Measurements from ENCODE around the gene TIMP3.

- no peak for TF ChIP-seq POLR2AphosphoS5 (IDR thresholded peaks at IDR 0.05; ENCODE audit: low read depth, low read length)
- TF ChIP-seq CTCF (IDR thresholded peaks at IDR 0.05): no peak
- no peak for TF ChIP-seq MAX (IDR thresholded peaks at IDR 0.05; ENCODE audit: low read depth)
Observed at GRCh38 chr22:32830473-32830872, 29.0 kb downstream of the TIMP3 start.

Measured in SK-N-SH (cell line).